ENCODE results near the gene ITGA5.

DNA sequence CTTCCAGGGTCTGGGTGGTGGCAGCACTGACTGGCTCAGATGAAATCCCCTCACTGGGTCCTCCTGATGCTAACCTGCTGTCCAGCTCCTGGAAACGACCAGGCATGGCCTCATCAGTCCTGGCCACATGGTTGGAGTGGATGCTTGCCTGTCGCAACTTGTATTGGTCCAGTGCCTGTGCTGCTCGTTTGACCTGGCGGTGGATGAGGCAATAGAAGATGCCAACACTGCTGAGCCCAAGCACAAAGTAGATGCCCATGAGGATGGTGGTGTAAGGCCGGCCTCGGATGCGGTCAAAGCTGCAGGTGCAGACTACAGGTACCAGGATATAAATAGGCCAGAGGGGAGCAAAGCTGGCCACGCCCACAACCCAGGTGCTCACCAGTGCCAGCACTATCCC, 56.0 kb downstream of the ITGA5 start:
- TF ChIP-seq POLR2AphosphoS5 (IDR thresholded peaks at IDR 0.05) (no peak), EP300 (IDR thresholded peaks at IDR 0.05; ENCODE audit: low read depth) (no peak)

All from transverse colon (tissue), 3 donors.